Measurements from ENCODE around the gene CDC14B.

GRCh38 chr9:96604004-96604319 is 15.7 kb downstream of the CDC14B start:
- no peak for TF ChIP-seq EZH2 (IDR thresholded peaks at IDR 0.05)
- TF ChIP-seq CTCF (IDR thresholded peaks at IDR 0.05) = no peak
- TF ChIP-seq EZH2phosphoT487 (IDR thresholded peaks at IDR 0.05) = no peak
